Muscle layer of colon (tissue), 2 donors: ENCODE data around the gene PROCA1.
A peak's percentile ranks its signal among the peaks of the same experiment; 100 is the strongest.
"Not testable (repeated sequence)": the region's sequence is repeated elsewhere in the genome, so short reads cannot be mapped to it uniquely, and the experiment has no call there.

Experiments used
- H3K27ac ChIP-seq: one replicate; pipeline ENCODE4 v1.7.0; 2013; ENCODE audit warnings: low read depth, mild to moderate bottlenecking, low read length, moderate library complexity
- H3K27me3 ChIP-seq, 2 donors: one replicate each; pipeline ENCODE4 v1.7.0; 2013; ENCODE audit warnings: low read length in 2 of 2, mild to moderate bottlenecking in 2 of 2; ENCODE audit not compliant: insufficient read depth in 2 of 2, control insufficient read depth in 1 of 2
- H3K36me3 ChIP-seq: one replicate; pipeline ENCODE4 v1.7.0; 2013; ENCODE audit warnings: mild to moderate bottlenecking, low read length; ENCODE audit not compliant: insufficient read depth
- H3K4me1 ChIP-seq: one replicate; pipeline ENCODE4 v1.7.0; 2013; ENCODE audit warnings: mild to moderate bottlenecking, low read length; ENCODE audit not compliant: insufficient read depth
- H3K4me3 ChIP-seq, 2 donors: one replicate each; pipeline ENCODE4 v1.7.0; 2013; ENCODE audit warnings: low read length in 2 of 2, low read depth in 1 of 2, mild to moderate bottlenecking in 1 of 2, moderate library complexity in 1 of 2
- H3K9ac ChIP-seq: one replicate; pipeline ENCODE4 v1.7.0; 2013; ENCODE audit warnings: low read length
- H3K9me3 ChIP-seq: one replicate; pipeline ENCODE4 v1.7.0; 2013; ENCODE audit warnings: mild to moderate bottlenecking, low read length
- donor health status: abdominal sarcoma.
- donor health status: Adenocarcinoma of cecum.

PROCA1 gene

GRCh38 chr17:28722417-28723158 lies 10.9 kb upstream of the PROCA1 start:
- peaks cover 37% of the 10 kb centered on the region for H3K36me3 ChIP-seq
- H3K4me1 ChIP-seq, result peaks cover 34% of the 10 kb centered on the region
- H3K27ac ChIP-seq, result no peak overlapping the region
- no peak overlapping the region for H3K9ac ChIP-seq
- H3K4me3 ChIP-seq, result no peak overlapping the region
- H3K27me3 ChIP-seq, result peaks cover 0 to 6% of the 10 kb centered on the region in 2 donors
- H3K9me3 ChIP-seq, result no peaks in the 10 kb centered on the region

GRCh38 chr17:28720997-28721329 lies 9.3 kb upstream of the PROCA1 start:
- Histone ChIP-seq H3K36me3 (peaks cover 39% of the 10 kb centered on the region), H3K4me1 (peaks cover 38% of the 10 kb centered on the region), H3K27ac (peak overlapping the region; percentile 10), H3K9ac (peak overlapping the region; percentile 93), H3K4me3 (peak overlapping the region; percentile 94 to 95)
- H3K9me3 ChIP-seq, H3K27me3 ChIP-seq: not testable (repeated sequence)

- Histone ChIP-seq H3K4me3 (peak overlapping the region; percentile 94 to 95), H3K27ac (peak overlapping the region; percentile 91), H3K9me3 (no peaks in the 10 kb centered on the region), H3K9ac (peak overlapping the region; percentile 93), H3K27me3 (peaks cover 0 to 1% of the 10 kb centered on the region in 2 donors), H3K36me3 (peaks cover 44% of the 10 kb centered on the region), H3K4me1 (peaks cover 37% of the 10 kb centered on the region)
Measured at GRCh38 chr17:28720247-28720996, 8.7 kb upstream of the PROCA1 start.

DNA sequence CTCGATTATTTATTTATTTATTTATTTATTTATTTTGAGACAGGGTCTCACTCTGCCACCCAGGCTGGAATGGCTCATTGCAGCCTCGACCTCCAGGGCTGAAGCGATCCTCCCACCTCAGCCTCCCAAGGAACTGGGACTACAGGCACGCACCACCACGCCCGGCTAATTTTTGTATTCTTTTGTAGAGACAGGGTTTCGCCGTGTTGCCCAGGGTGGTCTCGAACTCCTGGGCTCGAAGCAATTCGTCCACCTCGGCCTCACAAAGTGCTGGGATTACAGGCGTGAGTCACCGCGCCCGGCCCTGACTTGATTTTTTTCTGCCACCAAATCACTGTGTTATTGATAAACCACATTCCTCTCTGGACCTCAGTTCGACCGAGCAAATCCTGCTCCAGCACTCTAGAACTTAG lies 7.3 kb upstream of the PROCA1 start:
- H3K4me1 ChIP-seq, result peaks cover 34% of the 10 kb centered on the region
- H3K9ac ChIP-seq, result peak overlapping the region; percentile 93
- H3K4me3 ChIP-seq, result peak overlapping the region; percentile 36 to 95
- peaks cover 46% of the 10 kb centered on the region for H3K36me3 ChIP-seq
- no peaks in the 10 kb centered on the region for H3K27me3 ChIP-seq
- peak overlapping the region; percentile 91 for H3K27ac ChIP-seq
- H3K9me3 ChIP-seq, result no peaks in the 10 kb centered on the region

DNA sequence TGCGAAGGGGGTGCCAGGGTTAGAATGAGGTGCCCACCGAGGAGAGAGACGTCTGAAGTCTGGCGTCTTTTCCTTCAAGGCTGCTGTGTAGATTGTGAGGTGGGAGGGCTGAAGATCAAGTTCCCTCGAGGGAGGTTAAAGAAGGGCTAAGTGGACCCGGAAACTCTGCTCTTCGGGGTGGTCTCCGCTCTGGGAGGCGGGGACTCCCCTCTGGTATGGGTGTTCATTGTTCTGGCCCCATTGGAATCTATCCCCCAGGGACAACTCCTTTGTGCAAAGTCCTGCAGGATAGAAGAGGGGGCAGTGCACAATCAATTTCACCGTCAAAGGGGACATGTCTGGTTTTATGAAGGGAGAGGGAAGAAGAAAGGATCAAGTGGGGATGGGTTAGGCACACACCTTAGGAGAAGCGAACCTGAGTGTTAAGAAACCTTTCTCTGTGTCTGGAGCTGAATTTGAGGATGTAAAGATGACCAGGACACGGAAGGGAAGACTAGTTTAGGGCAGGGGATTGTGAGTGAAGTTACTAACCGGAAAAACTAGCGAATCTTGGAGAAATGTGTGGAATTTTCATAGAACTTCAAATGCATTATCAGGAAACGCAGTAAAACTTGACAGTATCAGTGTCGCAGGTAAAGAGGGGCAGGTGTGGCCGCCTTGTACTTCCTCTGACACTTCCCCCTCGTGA lies 6.8 kb upstream of the PROCA1 start:
- peaks cover 42% of the 10 kb centered on the region for H3K36me3 ChIP-seq
- H3K4me1 ChIP-seq, result peaks cover 34% of the 10 kb centered on the region
- no peaks in the 10 kb centered on the region for H3K27me3 ChIP-seq
- H3K27ac ChIP-seq, result peak overlapping the region; percentile 99
- H3K9ac ChIP-seq, result peak overlapping the region; percentile 71
- no peaks in the 10 kb centered on the region for H3K9me3 ChIP-seq
- H3K4me3 ChIP-seq, result peak overlapping the region; percentile 68 to 71

DNA sequence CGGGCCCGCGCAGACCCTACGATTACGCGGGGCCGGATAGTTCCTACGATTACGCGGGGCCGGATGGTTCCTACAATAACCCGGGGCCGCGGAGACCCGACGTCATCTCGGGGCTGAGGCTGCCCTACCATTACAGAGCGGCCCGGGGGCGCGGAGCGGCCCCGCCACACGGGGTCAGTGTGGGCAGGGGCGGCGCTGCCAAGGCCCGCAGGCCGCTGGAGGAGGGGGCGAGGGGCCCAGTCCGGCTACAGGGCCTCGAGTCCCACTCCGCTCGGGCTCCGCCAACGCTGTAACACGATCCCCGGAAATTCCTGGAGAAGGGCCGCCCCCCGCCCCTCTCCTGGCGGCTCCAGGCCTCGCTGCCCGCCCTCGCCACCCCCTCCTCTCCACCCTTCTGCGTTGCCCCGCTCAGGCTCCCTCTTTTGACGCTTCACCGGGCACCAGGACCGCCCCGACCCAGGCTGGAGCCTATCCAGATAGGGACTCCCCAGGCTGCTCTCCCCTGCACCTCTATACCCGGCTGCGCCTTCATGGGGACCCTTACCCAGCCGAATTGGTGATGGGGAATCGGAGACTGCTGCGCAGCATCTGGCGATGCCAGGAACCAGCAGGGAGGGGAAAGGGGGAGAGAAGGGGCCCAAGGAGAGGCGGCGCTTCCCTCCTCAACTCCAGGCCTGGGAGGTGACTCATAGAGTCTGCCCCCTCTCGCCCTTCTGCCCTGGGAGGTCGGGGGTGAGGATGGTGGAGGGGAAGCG lies 6.1 kb upstream of the PROCA1 start, which contains the start of gene RAB34:
Gene RAB34 (minus strand): TSS at position 291 of the 755 bp plus-strand sequence. CDS start 602 bp downstream, outside the sequence.
- H3K9me3 ChIP-seq, result no peaks in the 10 kb centered on the region
- peak within 1 kb of the TSS; percentile 71 to 87 for H3K4me3 ChIP-seq
- H3K27me3 ChIP-seq, result no peaks in the 10 kb centered on the region
- peaks cover 34% of the 10 kb centered on the region for H3K4me1 ChIP-seq
- peaks cover 34% of the 10 kb centered on the region for H3K36me3 ChIP-seq
- peak within 1 kb of the TSS; percentile 88 for H3K9ac ChIP-seq
- peak within 1 kb of the TSS; percentile 99 for H3K27ac ChIP-seq

DNA sequence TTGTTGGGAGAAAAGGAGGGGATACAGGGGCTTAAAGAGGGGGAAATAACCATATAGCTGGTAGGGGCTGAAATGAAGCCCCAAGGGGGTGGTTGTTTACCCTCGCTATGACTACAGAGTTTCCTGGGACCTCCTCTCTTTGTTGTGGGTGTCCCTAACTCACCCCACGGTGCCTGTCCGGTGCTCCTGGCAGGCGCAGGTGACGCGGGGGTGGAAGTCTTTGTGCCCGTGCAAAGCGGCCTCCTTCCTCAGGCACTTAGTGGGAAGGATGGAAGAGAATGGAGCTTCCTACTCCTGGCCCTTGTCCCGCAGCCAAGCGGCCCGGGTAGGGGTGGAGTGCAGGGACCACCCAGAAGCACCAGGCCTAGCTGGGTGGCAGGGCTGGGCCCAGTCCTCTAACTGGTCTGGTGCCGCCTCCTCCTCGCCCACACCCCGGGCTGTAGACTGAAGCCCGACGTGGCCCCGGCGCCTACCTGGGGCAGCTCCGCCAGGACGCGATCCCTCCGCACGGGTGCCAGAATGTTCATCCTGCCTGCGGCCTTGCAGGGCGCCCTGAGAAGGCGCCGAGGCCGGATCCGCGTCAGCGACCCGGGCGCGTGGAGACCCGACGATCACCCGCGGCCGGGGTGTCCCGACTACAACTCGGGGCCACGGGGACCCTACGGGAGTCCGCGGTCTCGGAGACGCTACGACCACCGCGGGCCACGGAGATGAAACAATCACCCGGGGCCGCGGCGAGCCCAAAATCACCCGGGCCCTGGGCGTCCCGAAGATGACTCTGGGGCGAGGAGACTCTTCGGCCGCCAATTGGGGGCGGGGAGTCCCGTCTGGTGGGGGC lies 5.3 kb upstream of the PROCA1 start:
- peaks cover 27% of the 10 kb centered on the region for H3K36me3 ChIP-seq
- H3K9me3 ChIP-seq, result no peaks in the 10 kb centered on the region
- H3K9ac ChIP-seq, result peak overlapping the region; percentile 88
- H3K27ac ChIP-seq, result peak overlapping the region; percentile 95
- H3K27me3 ChIP-seq, result no peaks in the 10 kb centered on the region
- peak overlapping the region; percentile 71 to 87 for H3K4me3 ChIP-seq
- H3K4me1 ChIP-seq, result peaks cover 40% of the 10 kb centered on the region

DNA sequence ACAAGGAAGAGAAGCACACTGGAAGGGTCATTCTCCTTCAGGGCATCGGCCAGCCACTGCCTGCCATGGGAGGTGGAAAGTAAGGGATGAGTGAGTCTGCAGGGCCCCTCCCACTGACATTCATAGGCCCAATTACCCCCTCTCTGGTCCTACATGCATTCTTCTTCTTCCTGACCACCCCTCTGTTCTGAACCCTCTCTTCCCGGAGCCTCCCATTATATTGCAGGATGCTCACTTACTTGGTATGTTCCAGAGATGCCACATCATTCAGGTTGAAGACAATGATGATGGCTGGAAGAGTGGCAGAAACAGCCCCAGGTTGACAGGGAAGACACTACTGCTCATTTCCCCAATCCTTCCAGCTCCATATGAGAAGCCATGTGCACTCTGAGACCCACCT lies 3.5 kb upstream of the PROCA1 start:
- no peak overlapping the region for H3K27ac ChIP-seq
- no peak overlapping the region for H3K4me3 ChIP-seq
- H3K36me3 ChIP-seq, result peaks cover 21% of the 10 kb centered on the region
- H3K27me3 ChIP-seq, result no peaks in the 10 kb centered on the region
- no peak overlapping the region for H3K9ac ChIP-seq
- no peaks in the 10 kb centered on the region for H3K9me3 ChIP-seq
- peaks cover 31% of the 10 kb centered on the region for H3K4me1 ChIP-seq

GRCh38 chr17:28714281-28714680 lies 2.6 kb upstream of the PROCA1 start:
- Histone ChIP-seq H3K9ac (no peak overlapping the region), H3K36me3 (peaks cover 21% of the 10 kb centered on the region), H3K4me1 (peaks cover 31% of the 10 kb centered on the region), H3K4me3 (no peak overlapping the region), H3K27ac (no peak overlapping the region), H3K9me3 (no peaks in the 10 kb centered on the region), H3K27me3 (no peaks in the 10 kb centered on the region)

- Histone ChIP-seq H3K27ac (no peak overlapping the region), H3K4me3 (no peak overlapping the region)
Measured at GRCh38 chr17:28712705-28713415, 1.2 kb upstream of the PROCA1 start.

More at GRCh38 chr17:28712705-28713415, 1.2 kb upstream of the PROCA1 start:
- Histone ChIP-seq H3K36me3 (peaks cover 21% of the 10 kb centered on the region), H3K9me3 (no peaks in the 10 kb centered on the region), H3K4me1 (peaks cover 23% of the 10 kb centered on the region), H3K27me3 (no peaks in the 10 kb centered on the region), H3K9ac (peak overlapping the region; percentile 68)
